ENCODE measurements around the gene PBX3.

The PBX3 gene

DNA sequence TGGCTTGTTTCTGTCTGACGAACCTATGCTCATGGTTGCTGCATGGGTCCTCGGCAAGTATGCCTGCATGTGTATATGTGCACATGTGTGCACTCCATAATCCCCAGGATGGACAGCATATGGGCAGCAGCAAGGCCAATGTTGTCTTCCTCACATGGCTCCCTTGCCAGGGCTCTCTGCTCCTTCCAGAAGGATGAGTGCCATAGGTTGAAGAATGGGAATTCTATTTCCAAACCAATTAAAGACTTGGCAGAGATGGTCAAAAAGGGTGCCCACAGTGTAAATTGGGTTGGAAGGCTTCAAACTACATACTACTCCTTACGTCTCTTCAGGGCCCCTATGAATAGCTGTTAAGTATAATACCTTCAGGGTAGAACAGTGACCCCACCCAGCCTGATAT, 212.1 kb downstream of the PBX3 start:
- no peak for DNase-seq

DNA sequence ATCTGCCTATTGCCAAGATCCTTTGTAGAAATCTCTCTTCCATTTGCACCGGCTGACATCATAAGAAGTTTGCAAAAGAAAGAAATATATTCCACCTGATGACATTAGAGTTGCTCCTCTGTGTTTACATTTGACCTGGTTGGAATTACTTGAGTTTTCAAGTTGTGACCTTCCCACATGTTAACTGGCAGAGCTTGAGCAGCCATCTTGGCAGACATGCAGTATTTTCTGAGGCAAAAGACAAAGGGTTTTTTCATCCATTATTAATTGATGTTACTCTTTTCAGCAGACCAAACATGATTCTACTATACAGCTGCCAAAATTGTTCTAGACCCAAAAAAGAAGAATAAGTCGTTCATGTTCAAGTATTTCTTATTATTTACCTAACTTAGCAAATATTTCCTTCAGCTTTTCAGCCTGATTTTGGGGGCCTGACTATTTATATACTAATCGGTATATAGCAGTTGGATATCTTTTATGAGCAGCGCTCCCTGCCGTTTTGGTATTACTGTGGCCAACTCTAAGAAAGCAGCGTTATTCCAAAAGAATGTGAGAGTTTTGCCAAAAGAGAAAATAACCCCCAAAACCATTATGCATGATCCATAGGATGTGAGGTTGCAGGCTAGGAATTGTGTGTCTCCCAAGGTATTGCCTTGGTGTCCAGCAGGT, 212.9 kb downstream of the PBX3 start:
- no peak for DNase-seq

DNA sequence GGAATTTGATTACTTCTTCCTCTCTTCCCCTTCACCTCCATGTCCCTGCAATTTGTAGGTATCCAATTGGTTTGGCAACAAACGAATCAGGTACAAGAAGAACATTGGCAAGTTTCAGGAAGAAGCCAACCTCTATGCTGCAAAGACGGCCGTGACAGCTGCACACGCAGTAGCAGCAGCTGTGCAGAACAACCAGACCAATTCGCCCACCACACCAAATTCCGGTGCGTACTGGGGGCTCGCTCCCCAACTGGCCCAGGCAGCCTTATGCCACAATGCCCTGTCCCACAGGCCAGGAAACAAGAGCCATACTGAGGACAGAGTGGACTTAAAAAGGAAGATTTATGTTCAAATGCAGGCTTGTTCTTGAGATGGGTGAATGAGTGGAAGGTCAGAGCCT, 213.5 kb downstream of the PBX3 start:
- no peak for DNase-seq

DNA sequence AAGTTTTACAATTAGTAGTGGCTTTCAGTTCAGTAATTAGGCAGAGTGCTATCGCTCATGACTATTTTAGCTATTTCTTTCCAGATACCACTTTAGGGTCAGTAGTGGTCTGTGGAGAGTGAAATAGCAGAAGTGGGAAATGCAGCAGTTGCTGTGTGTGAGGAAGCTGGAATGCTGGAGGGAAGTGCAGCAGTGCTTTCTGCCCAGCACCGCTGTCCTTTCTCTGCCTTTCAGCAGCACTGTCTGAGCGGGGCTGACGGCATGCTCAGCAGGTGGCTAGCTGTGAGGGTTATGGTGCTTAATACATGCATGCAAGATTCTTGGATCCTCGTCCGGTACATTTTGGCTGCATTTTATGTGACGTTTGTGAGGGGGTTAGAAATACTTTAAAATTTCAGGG, 213.9 kb downstream of the PBX3 start:
- no peak for DNase-seq

DNA sequence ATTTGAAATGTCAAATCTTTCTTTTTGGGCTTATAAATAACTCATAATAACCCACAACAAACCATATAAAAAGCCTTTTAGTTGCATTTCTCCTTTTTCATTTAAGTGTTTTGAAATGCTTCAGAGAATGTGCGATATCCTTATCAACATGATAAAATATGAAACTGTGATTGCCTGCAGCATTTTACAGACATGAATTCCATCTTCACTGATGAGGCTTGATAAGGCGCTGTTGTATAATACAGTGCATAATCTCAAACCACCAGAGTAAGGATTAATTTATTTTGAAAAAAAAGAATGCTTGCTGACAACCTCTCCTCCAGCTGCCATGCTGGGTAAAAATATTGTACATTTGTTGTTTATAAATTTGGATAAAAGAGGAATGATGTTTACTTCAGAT, 216.8 kb downstream of the PBX3 start:
- DNase-seq, result no peak

DNA sequence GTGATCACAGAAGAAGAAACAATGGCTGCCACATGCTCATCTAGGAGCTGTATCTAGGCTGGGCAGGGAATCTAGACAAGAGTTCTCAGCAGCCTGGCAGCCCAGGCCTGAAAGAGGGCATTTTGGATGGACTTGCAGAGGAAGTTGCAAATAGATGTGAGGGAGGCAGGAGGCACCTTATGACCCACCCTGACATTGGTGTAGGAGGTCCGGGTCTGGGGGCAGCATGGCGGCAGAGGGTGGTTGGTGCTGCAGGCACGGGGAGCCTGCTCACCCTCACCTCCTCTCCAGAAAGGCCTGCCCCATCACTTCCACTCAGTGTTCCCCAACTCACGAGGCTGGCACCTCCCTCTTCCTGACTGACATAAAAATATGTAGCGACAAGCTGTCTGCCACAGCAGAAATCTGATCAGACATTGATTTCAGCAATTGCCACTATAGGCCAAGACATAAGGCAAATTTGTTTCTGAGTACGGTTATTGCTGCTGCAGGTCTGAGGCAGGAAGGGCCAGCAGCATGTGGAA, 217.6 kb downstream of the PBX3 start:
- DNase-seq, result no peak

DNA sequence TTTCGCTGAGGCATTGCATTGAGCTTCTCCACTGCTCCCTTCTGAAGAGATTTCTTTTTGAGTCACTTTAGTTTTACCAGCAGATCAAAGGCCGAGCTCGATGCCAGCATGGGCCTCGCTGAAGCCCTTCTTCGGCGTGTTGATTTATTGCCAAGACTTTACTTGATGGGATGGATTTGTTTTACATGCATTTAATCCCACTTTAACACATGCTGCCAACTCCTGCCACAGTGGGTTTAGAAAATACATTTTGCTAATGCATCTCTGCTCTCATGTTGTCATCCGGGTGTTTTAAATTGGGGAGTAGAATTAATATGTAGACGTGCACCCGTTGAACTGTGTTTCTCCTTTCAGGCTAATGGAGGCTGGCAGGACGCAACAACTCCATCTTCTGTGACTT, 218.3 kb downstream of the PBX3 start:
- no peak for DNase-seq

DNA sequence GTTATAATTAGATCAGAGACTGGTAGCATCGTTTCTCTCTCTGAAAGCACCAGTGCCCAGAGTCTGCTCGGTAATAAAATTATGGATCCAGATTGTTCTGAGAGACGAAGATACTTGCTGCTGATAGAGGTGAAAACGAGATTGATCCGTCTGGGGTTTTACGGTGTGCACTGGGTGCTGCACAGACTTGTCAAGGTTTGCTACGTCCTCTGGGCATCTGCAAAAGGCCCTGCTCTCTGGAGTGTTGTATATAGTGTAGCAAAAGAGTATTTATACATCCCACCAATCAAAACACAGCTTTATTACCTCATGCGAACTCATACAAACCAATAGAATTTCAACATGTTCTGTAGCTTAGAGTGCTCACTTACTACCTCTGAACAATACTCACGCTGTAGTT, 219.3 kb downstream of the PBX3 start:
- no peak for DNase-seq

DNA sequence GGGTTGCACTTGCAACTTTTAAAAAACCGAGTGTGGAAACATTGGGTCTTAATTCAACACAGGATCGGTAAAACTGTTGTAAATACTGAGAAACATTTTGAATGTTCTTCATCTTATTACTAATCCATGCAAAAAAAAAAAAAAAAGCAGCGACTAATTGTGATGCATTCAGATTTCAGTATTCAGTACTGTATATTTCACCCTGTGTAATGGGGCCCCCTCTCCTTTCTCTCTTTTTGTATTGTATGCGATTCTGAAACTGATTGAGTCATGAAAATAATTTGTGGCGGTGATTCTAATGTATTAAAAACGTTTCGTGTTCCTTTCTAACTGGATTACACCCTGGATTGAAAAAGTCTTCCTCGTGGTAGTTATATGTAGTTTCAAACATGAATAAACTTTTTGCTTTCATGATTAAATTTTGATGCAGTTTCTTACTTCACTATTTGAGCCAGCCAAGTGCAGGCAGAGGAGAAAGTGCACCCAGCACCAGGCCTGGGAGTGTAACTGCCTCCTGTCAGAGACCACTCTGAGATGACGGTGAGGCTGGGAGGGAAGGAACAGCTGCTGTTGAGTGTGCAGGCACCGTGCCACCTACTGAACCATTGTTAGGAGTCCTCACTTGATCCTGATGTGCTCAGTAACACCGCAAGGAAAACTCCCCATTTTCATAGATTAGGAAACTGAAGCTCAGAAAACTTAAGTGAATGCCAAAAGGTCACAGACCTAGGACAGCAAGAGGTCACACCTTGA, 220.0 kb downstream of the PBX3 start:
- no peak for DNase-seq

DNA sequence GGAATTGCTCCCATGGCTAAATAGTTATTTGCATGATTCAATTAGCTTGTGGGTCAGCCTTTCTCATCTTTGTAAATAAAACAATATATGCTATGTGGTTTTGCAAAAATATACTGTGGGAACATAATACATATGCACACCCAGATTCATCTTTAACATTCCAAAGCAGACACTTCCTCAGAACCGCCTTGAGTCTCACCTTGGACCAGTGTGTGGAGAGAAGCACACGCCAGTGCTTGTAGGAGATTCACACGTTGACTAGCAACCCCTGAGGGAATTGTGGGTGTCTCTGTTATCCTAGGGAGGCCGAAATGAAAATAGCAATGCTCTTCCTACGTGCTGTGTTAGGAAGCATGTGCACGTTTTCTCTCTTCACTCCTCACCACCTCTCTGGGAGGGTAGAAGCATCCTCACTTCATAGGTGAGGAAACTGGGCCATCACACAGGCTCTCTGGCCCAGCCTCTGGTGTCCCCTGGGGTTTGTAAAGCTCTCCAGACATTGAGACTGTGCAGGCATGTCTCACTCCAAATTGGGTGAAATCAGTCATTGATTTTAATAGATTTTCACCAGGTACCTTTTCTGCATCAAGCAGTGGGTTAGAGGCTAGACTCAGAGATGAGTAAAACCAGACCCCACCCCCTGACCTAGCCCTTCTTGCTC, 221.7 kb downstream of the PBX3 start:
- no peak for DNase-seq

DNA sequence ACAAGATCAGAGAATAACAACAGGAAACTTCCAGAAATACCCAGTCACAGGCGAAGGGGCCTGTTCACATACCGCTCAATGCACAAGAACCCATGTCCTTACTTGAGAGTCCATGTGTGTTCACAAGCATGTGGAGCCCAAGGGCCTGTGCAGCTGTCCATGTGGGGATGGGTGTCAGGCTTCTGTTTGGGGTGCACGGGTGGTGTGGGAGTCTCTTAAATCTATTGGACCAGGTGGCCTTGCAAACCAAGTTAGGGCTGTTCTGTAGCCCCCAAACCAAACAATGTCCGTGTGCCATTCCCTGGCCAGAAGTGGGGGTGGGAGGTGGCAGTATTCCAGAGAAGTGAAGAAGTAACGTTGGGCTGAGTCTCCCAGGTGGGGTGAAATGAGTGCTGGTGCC, 222.3 kb downstream of the PBX3 start:
- DNase-seq, result no peak

DNA sequence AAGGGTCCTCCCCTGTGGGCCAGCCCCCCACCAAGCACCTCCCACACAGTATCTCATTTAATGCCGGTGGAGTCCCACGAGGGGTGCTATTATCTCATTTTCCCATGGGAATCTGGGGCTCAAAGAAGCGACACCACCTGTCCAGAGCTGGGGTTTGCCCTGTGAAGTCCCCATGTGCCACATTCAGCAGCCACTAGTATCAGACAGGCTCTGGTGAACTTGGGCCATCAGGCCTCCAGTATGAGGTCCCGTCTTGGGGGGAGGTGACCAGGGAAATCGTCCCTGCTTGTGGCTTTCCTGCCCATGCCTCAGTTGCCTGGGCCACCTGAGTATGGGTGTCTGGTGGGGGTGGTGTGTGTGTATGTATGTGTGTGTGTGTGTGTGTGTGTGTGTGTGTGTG, 222.7 kb downstream of the PBX3 start:
- DNase-seq, result no peak

DNA sequence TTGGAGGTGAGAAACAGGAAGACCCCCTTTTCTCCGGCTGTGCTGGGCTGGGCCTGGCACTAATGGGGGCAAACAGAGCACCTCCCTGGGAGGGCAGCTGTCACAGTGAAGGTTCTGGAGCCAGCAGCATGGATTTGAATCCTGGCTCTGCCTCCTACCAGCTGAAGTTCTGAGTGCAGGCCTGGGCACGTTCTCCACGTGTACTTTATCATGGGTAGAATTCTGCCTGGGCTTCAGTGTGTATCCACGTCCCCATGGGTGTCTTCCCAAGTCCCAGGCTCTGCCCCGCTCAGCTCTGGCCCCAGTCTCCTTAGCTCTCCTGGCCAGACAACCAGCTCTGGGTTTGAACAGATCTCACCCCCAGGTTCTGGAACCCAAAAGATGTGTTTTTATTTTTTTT, 223.2 kb downstream of the PBX3 start:
- DNase-seq, result no peak

DNA sequence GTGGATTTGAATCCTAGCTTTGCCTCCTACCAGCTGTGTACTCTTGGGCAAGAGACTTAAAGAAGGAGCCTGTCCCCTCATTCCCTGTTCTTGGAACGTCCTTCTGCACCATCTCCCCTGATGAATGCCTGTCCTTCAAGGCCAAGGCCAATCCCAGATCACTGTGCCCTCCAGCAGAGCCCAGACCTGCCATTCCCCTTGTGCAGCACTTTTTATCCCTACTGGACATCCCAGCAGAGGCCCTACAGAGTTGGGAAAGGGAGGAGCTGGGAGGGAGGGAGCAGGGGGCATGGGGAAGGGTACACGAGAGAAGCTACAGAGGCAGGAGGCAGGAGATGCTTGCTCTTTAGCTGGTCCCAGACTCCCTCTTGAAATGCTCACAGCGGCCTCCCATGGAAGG, 223.9 kb downstream of the PBX3 start:
- DNase-seq, result no peak

DNA sequence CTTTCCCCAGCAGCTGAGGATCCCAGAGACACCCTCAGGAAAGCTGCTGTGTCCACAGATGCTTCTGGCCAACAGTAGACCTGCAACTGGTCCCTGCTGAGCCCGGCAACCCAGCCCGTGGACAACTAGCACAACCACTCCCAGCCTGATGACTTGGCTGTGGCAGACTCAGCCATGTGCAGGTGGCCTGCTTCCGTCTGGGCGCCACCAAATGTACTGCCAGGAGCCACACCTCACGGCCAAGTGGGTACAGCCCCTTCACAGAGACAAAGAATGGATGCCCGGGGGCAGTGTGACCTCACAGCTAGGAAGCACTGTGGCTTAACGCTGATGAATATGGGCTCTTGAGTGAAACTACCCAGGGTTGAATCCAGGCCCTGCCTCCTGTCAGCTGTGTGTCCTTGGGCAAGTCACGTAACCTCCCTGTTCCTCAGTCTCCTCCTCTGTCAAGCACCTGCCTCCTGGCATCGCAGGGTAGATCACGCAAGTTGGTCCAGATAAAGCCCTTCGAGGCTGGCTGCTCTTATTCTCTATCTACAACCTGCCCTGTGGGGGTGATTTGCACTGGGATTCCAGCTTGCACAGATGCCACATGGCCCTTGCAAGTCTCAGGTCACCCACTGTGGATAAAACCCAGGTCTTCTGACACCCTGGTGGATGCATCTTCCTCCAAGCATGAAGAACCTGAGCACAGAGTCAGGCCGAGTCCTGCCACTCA, 225.0 kb downstream of the PBX3 start:
- DNase-seq, result no peak

DNA sequence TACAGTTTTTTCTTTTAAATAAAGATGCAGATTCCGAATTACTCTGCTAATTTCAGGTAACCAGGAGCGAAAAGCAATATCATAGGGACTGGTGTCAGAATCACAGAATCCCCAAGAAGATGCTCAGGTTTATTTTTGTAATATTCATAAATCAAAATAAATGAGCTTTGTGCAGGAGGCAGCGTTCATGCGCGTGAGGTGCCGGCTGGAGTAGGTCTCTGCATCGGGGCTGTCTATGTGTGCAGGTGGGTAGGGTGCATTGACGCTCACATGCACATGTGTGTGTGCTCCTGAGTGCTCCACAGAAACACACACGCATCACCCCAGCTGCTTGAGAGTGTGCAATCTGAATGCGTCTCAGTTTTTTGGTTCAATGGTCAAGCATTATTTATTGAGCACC, 226.4 kb downstream of the PBX3 start:
- DNase-seq, result no peak

DNA sequence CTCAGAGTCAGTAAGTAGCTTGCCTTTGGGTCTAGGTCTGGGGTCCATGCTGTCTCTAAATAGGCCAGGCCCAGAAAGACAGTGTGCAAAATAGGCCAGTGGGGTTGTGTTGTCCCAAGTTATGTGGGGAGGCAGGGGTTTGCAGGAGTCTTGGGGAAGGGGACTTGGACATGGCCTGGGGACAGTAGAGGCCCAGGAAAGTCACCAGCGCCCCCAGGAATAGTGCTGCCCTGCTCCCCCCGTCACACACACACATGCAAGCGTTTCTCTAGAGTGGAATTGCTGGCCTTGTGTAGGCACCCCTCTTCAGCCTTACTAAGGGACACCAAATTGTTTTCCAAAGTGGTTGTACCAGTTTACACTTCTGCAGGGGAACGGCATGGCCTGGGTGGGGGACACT, 227.5 kb downstream of the PBX3 start:
- DNase-seq, result no peak

DNA sequence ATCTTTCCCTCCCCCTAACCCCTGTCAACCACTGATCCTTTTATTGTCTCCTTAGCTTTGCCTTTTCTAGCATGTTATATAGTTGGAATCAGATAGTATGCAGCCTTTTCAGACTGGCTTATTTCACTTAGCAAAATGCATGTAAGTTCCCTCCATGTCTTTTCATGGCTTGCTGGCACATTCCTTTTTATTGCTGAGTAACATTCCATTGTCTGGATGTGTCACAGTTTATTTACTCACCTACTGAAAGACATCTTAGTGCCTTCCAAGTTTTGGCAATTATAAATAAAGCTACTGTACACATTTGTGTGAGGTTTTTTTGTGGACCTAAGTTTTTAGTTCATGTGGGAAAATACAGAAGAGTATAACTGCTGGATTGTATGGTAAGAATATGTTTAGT, 230.1 kb downstream of the PBX3 start:
- DNase-seq, result no peak

DNA sequence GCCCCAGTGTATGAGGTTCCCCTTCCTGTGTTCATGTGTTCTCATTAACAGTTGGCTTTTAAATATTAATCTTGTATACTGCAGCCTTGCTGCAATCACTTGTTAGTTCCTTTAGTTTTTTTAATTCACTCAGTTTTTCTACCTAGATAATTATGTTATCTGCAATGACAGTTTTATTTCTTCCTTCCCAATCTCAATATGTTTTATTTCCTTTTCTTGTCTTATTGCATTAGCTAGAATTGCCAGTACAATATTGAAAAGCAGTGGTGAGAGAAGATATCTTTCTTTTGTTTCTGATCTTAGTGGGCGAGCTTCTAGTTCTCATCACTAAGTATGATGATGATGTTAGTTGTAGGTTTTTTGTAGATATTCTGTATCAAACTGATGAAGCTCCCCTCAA, 232.2 kb downstream of the PBX3 start:
- DNase-seq, result no peak

DNA sequence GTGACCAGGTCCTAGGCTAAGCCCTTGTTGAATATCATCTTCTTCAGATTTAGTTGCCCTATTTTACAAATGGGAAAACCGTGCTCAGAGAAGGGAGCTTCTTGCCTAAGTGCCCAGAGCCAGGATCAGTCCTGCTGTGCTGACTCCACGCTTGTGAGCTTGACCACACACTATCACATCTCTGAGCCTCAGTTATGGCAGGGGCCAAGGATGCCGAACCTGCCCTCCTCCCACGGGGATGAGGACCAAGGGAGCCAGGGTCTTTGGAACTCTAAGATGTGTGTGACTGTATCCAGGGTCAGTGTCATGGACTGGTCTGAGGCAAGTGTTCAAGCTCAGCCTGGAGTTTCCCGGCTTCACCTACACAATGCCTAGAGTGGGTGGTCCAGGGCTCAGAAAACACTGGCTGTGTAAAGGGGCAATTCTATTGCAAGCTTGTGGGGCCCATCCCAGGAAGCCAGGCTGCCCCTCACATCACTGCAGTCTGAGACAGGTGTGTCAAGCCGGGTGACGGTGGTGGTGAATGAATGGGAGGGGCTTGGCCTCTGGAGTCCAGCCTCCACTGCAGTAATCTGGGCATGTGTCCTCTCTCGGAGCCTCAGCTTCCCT, 235.7 kb downstream of the PBX3 start:
- no peak for DNase-seq

DNA sequence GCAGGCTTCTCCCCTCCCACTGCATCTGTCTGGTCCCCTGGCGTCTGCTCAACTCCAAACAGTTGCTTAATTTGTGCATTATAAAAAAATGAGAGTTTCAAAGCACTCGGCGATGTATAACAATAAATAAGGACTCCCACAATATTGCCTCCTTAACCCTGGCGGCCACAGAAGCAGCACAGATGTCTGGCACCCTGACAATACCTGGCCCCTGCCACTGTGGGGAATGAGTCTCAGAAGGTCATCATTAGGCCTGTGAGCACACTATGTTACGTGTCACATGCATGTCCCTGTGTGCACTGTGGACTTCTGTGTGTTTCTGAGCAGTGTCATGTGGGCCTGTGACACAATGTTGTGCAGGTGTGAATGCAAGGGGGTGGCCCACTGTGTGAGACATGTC, 236.5 kb downstream of the PBX3 start:
- no peak for DNase-seq

DNA sequence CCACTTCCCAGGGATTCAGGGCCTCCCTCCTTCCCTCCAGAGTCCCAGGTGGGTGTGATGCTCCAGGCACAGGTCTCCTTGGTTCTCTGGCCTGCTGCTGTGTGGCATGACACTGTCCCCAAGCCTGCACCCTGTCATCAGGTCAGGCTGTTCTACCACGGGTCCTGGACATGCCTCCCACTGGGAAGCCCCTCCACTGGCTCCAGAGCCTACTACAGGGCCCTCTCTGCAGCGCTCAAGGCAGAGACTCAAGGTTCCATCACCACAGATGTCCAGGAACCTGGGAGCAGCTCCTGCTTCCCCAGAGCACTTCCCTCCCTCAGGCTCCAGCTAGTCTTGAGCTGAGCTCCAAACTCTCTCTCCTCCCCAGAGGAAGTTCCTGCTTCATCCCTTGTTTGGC, 237.3 kb downstream of the PBX3 start:
- DNase-seq, result no peak

Measured in stimulated activated CD4-positive, alpha-beta T cell treated with anti-CD3 and anti-CD28 coated beads, Interleukin-15, amount 100 ng/mL, for 24 hours (primary cell).